ENCODE results near the gene ITPR1. TPM values are rescaled to one million over a fixed set of nuclear protein-coding genes. Genes with fewer than 3 reads are reported as not detected.

The ITPR1 gene
- total RNA-seq, 1 experiment from 2014 or later = 11.3 TPM

DNA sequence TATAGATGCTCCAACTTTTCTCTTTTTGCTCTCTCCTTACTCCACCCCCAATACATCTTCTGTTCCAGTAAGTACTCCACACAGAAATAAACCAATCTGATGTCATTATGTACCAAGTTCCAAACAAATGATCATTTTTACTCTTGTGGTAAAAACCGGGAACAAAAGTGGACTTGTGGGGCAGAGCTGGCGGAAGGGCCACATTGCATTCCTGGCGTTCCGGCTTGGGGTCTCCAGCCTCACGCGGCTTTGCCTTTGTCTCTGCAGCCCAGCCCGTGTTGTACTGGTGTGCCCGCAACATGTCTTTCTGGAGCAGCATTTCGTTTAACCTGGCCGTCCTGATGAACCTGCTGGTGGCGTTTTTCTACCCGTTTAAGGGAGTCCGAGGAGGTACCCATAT is 301.6 kb downstream of the ITPR1 start:
- no peak overlapping the region for H3K27ac ChIP-seq
- H3K27me3 ChIP-seq (ENCODE audit: insufficient read depth, low read depth) = no peaks in the 10 kb centered on the region
- intact Hi-C loops (cut with micrococcal nuclease; ENCODE audit: unreplicated experiment) = no loop called here
- no peak for DNase-seq
- no peak overlapping the region for H3K4me2 ChIP-seq
- no peaks in the 10 kb centered on the region for H3K79me2 ChIP-seq (ENCODE audit: low read depth)
- no peaks in the 10 kb centered on the region for H4K20me1 ChIP-seq (ENCODE audit: insufficient read depth)
- no peaks in the 10 kb centered on the region for H3K4me1 ChIP-seq (replicated peaks; ENCODE audit: insufficient read depth)
- no peak overlapping the region for H3K4me3 ChIP-seq
- POLR2A ChIA-PET (ENCODE audit: unreplicated experiment) = no interaction called here
- TF ChIP-seq, protein P1, sequence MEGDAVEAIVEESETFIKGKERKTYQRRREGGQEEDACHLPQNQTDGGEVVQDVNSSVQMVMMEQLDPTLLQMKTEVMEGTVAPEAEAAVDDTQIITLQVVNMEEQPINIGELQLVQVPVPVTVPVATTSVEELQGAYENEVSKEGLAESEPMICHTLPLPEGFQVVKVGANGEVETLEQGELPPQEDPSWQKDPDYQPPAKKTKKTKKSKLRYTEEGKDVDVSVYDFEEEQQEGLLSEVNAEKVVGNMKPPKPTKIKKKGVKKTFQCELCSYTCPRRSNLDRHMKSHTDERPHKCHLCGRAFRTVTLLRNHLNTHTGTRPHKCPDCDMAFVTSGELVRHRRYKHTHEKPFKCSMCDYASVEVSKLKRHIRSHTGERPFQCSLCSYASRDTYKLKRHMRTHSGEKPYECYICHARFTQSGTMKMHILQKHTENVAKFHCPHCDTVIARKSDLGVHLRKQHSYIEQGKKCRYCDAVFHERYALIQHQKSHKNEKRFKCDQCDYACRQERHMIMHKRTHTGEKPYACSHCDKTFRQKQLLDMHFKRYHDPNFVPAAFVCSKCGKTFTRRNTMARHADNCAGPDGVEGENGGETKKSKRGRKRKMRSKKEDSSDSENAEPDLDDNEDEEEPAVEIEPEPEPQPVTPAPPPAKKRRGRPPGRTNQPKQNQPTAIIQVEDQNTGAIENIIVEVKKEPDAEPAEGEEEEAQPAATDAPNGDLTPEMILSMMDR (conservative IDR thresholded peaks at IDR 0.05) = no peak
- TF ChIP-seq EZH2 (IDR thresholded peaks at IDR 0.05; ENCODE audit: low read depth) = no peak
- H3F3A ChIP-seq (ENCODE audit: insufficient read depth, low read depth) = no peaks in the 10 kb centered on the region
- H2AFZ ChIP-seq = no peak overlapping the region
- CTCF ChIA-PET = no interaction called here
- no peaks in the 10 kb centered on the region for H3K9me3 ChIP-seq (ENCODE audit: insufficient read depth, low read depth)
- no TSS peak for BruUV-seq (replicated peaks)
- 0 out of 2 replicates have a peak, but pooled peaks cover 3% of the 10 kb centered on the region for H3K9me2 ChIP-seq (ENCODE audit: insufficient read depth)
- H3K36me3 ChIP-seq (ENCODE audit: low read depth) = no peaks in the 10 kb centered on the region

DNA sequence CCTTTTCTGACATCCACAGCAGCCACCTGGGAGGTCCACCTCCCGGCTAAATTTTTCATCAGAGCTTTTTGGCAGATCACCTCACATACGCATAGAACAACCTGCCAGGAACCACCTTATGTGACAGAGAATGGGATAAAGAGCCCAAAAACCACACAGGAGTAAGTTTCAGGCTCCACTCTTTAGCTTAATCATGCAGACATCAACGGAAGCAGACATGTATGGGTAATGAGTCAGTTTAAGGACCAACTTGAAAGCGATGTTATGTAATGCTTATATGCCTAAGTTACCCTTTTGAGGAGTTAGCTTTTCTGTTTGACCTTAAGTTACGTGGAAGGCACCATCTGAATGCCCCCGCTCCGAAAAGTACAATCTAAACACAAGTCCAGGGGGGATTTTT is 302.8 kb downstream of the ITPR1 start:
- no peak for DNase-seq
- Histone ChIP-seq H4K20me1 (ENCODE audit: insufficient read depth) (no peaks in the 10 kb centered on the region), H2AFZ (no peak overlapping the region), H3K27ac (no peak overlapping the region), H3K27me3 (ENCODE audit: insufficient read depth, low read depth) (no peaks in the 10 kb centered on the region), H3K36me3 (ENCODE audit: low read depth) (no peaks in the 10 kb centered on the region), H3K79me2 (ENCODE audit: low read depth) (no peaks in the 10 kb centered on the region), H3K9me2 (ENCODE audit: insufficient read depth) (0 out of 2 replicates have a peak, but pooled peaks cover 3% of the 10 kb centered on the region), H3K9me3 (ENCODE audit: insufficient read depth, low read depth) (no peaks in the 10 kb centered on the region), H3K4me3 (no peak overlapping the region), H3K4me2 (no peak overlapping the region), H3K4me1 (replicated peaks; ENCODE audit: insufficient read depth) (no peaks in the 10 kb centered on the region), H3F3A (ENCODE audit: insufficient read depth, low read depth) (no peaks in the 10 kb centered on the region)
- no TSS peak for BruUV-seq (replicated peaks)
- intact Hi-C loops (cut with micrococcal nuclease; ENCODE audit: unreplicated experiment) = no loop called here
- POLR2A ChIA-PET (ENCODE audit: unreplicated experiment) = no interaction called here
- CTCF ChIA-PET = no interaction called here
- TF ChIP-seq EZH2 (IDR thresholded peaks at IDR 0.05; ENCODE audit: low read depth) = no peak
- TF ChIP-seq, protein P1 (conservative IDR thresholded peaks at IDR 0.05) = no peak

DNA sequence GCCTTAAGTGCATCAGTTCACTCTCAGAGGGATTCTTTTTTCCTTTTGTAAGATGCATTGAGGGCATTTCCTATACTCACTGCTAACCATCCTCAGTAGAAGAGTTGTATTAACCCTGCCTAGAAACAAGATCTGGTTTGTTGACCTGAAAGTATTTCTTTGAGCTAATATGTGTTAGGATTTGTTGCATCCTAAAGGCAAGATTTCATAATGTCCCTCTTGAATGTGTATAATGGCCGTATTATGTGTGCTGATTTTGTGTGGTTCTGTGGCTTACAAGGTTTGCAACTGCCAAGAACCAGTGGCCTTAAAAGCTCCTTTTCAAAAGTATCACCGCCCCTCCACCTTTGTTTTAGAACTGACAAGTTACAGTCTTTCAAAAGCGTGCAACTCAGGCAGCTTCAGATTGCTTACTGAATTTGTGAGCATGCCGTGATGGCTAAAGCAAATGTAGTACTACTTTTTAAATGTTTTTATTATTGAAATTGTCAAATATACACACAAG is 304.1 kb downstream of the ITPR1 start:
- H3K27ac ChIP-seq = no peak overlapping the region
- ChIA-PET CTCF (no interaction called here), POLR2A (ENCODE audit: unreplicated experiment) (no interaction called here)
- H4K20me1 ChIP-seq (ENCODE audit: insufficient read depth) = no peaks in the 10 kb centered on the region
- no peaks in the 10 kb centered on the region for H3K9me3 ChIP-seq (ENCODE audit: insufficient read depth, low read depth)
- 0 out of 2 replicates have a peak, but pooled peaks cover 3% of the 10 kb centered on the region for H3K9me2 ChIP-seq (ENCODE audit: insufficient read depth)
- DNase-seq = no peak
- no peaks in the 10 kb centered on the region for H3K4me1 ChIP-seq (replicated peaks; ENCODE audit: insufficient read depth)
- BruUV-seq (replicated peaks) = no TSS peak
- H3K79me2 ChIP-seq (ENCODE audit: low read depth) = no peaks in the 10 kb centered on the region
- no peaks in the 10 kb centered on the region for H3F3A ChIP-seq (ENCODE audit: insufficient read depth, low read depth)
- no peak overlapping the region for H3K4me2 ChIP-seq
- no peaks in the 10 kb centered on the region for H3K27me3 ChIP-seq (ENCODE audit: insufficient read depth, low read depth)
- intact Hi-C loops (cut with micrococcal nuclease; ENCODE audit: unreplicated experiment) = no loop called here
- TF ChIP-seq EZH2 (IDR thresholded peaks at IDR 0.05; ENCODE audit: low read depth) = no peak
- TF ChIP-seq, protein P1 (conservative IDR thresholded peaks at IDR 0.05) = no peak
- no peak overlapping the region for H3K4me3 ChIP-seq
- H3K36me3 ChIP-seq (ENCODE audit: low read depth) = no peaks in the 10 kb centered on the region
- H2AFZ ChIP-seq = no peak overlapping the region

Measured in PC-9 (cell line).